GM18858 (cell line): ENCODE data around the gene MMD.
"Not testable (repeated sequence)": the region's sequence is repeated elsewhere in the genome, so short reads cannot be mapped to it uniquely, and the experiment has no call there.

Experiments
- ATAC-seq: cut with Tn5 transposase; IDR thresholded peaks from one replicate; pipeline ENCODE4 v1.9.1; 2021; ENCODE audit not compliant: unreplicated experiment

MMD gene

GRCh38 chr17:55424893-55425540 lies 3.4 kb upstream of the MMD start:
- ATAC-seq = no peak

GRCh38 chr17:55423535-55423934 lies 1.9 kb upstream of the MMD start:
- no peak for ATAC-seq

- ATAC-seq = not testable (repeated sequence)
These were observed 1.2 kb upstream of the MMD start for GRCh38 chr17:55422828-55423164.

GRCh38 chr17:55420776-55421178 lies 858 bp downstream of the MMD start:
- no peak for ATAC-seq

DNA sequence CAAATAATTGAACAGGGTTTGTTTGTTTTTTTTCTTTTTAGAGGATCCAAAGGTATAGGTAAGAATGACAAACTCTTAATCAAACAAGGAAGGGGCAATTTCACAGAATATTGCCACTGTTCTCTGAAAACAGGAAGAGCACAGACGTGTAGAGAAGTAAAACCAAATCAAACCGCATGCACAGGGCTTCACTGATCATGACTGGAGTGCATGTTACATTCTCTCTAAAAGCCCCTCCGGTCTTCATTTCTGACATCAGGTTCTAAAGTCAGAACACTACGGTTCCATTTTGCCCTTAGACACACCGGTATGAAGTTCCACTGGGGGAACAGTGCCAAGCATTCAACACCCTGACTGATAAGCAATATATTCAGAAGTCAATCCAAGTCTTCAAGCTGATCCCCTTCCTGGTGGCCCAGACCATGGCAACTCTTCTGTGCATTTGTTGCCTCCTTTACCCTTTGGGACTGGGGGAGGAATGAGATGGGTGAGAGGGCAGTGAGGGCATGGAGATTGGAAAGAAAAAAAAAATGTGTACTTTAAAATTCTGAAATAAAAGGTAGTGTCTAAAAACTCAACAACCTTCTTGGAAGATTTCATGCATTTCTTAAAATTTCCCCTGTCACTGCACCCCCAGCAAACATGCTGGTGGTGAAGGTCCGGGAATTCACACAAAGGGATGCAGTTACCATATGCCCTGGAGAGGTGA lies 1.4 kb downstream of the MMD start:
- peak; percentile 38 for ATAC-seq

DNA sequence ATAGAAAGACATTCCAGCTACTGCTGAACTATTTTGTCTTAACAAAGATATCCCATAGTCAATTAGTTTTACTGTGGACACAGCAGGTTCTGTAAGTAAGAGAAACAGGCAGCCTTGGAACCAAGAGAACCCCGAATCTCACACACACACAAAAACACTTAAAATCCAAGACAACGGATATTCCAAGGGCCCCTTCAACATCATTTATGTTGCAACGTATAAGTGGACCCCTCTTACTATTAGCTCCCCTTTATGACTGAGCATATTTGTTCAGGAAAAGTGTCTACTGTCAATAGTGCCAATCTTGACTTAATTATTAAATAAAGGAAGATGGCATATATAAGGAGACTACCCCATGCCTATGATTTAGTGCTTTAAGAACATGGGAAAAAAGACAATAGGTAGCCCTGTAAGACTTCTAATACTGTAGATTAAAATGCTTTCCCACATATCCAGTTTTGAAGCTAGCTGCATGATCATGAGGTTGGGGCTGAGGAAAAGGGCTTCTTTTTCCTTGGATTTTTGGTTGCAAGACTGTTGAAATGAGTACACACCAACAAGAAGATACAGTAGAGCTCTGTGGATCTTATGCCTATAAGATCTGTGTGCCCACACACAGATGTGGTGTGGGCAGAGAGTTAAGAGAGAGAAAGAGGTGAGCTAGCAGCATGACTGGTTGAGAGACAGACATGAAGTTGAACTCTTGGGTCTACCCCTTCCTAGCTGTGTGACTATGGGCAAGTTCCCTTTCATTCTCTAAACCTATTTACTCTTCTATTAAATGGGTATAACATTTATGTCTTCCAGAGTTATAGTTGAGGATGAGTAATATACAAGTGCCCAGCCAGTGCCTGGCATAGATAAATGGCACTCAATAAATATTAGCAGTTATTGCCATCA lies 3.0 kb downstream of the MMD start:
- no peak for ATAC-seq

GRCh38 chr17:55417411-55418268 lies 4.0 kb downstream of the MMD start:
- ATAC-seq = no peak

DNA sequence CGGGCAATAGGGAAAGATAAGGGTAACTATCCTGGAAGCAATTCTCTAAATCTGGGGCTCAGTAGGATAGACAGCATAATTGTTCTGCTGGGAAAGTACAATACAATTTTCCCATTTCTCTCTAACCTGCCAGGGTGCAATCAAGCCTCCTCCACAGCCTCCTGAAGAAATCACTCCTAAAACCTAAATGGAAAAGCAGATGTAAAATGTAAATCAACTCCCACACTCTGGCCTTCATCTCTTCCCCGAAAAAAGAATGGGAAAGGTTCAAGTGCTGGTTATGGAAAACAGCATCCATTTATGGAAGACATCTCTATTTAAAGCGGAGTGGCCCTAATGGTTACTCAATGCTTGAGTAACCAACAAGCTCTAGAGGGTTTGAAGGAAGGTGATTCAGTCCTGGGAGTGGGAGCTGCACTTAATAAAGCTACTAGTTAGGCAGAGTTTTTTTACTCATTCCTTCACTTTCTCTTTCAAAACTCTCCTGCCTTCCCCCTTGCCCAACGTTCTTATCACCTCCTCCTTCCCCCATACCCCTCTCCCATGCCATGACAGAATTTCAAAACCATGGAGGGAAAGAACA lies 5.1 kb downstream of the MMD start:
- no peak for ATAC-seq

GRCh38 chr17:55416000-55416399 lies 5.6 kb downstream of the MMD start:
- no peak for ATAC-seq

GRCh38 chr17:55414983-55415382 lies 6.7 kb downstream of the MMD start:
- no peak for ATAC-seq

DNA sequence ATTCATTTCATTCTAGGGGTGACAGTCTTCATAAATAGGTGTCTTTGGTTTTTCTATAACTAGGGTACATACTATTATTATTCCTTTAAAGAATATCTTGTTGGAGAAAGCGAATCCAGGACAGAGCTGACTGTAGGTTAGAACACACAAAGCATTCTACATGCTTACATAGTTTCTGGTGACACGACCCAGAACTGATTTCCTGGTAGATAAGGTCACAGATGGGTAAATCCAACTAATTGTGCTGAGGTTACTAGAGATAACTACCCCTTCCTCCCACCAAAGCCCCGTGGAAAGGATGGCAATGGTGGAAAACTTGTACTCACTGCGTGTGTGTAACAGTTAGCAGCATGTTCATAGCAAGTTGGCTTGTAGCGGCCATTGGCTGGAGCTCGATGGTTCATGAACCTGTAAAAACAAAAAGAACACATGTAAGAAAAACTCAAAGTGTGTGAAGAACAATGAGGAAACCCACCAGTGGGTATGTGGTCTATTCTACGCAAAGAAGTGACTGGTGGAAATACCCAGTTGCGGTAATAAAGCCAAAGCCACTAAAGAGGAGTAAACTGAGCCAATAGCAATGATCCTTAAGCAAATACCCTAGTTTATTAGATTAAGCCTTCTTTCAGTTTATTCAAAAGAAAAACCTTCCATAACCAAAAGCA lies 7.7 kb downstream of the MMD start:
- ATAC-seq = no peak

- no peak for ATAC-seq
These were observed 10.2 kb downstream of the MMD start for GRCh38 chr17:55411463-55411855.

DNA sequence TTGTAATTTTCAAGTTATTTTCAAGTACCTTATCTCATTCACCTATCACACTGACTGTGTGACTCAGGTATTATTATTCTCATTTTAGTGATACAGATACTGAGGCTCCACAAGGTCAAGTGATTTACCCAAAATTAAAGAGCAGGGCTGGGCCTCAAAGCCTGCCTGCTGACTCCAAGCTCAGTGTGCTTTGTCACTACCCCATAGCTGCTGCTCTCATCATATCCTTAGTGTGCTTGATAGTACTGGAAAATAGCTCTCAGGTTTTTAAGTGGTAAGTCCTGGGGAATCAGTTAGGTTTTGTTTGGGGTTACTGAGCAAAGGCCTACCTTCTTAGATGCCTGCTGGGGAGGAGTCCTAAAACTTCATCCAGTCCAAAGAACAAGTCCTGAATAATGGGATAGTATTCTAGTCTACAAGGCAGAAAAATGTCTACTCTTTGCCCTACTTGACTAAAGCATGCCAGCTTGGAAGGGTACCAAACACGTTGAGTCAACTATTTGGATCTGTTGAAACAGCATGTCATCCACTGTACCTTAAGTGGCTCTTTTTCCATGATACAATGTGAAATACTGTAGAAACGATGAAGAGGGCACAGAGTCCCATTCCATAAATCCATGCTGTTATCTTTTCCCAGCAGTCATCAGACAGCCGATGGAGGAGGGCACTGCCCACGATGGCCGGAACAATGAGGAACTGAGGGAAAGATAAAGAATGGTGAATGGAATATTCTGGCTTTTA lies 10.7 kb downstream of the MMD start:
- ATAC-seq = no peak

DNA sequence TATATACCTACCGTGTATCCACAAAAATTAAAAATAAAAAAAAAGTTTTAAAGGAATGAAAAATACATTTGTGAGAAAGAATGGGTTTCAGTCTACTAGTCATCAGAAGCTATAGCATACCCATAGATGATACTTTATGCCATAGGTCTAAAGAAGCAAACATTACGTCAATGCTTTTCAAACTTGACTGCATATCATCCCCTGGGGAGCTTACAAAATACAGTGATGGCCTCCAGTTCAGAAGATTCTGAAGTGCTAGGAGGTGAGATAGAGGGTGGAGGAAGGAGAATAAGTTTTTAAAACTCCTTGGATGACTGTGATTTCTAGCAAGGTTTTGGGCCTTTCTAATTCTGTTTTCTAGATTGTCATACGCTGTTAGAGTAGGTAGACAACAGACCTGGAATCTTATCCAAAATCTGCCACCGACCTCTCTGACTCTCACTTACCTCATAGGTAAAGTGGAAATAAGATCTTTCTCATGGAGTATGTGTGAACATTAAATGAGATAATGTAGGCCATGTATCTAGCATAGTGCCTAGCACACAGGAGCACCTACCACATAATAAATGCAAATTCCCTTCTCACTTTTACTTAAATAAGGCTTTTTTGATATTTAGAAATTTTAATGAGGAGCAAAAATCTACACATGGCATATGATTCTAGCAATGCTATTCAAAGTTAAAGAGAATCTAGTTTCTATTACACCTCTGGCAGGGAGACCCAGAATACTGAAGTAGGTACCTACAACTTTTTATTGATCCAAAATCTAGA lies 12.4 kb downstream of the MMD start:
- no peak for ATAC-seq

GRCh38 chr17:55407641-55408566 lies 13.7 kb downstream of the MMD start:
- no peak for ATAC-seq

GRCh38 chr17:55405600-55405999 lies 16.0 kb downstream of the MMD start:
- no peak for ATAC-seq

DNA sequence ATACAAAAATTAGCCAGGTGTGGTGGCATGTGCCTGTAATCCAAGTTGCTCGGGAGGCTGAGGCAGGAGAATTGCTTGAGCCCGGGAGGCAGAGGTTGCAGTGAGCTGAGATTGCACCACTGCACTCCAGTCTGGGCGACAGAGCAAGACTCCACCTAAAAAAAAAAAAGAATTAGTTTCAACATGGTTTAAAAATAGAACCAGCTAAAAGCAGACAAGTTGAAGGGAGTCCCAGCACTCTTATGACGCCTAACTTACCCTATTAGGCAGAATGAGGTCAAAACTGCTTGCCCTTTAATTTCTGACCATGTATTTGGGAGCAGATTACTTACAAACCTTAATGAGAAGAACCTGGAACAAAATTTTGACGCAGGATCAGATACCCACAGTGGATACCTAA lies 17.4 kb downstream of the MMD start:
- not testable (repeated sequence) for ATAC-seq

DNA sequence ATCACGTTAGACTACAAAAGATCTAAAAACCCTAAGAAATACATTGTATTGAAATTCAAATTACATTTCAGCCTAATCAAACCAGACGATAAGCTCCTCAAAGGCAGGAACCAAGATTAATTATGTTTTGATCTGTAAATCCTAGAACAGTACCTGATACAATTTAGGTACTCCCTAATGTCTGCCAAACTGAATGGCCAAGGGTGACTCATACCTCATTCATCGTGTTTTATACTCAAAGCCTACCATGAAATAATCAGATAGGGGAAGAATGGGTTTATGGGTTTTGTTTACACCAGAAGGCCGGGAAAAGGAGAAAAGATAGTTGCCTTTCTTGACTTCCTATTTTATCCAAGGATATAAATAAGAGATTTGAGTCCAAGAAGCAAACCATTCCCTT lies 19.3 kb downstream of the MMD start:
- ATAC-seq = no peak
